Panc1 (cell line): ENCODE measurements around the gene TFDP1.

Experiments
- CTCF ChIP-seq: fragments of 450-650 bp; IDR thresholded peaks from 2 replicates; pipeline ENCODE4 v1.5.1; 2017; ENCODE audit warnings: mild to moderate bottlenecking
- POLR2AphosphoS5 ChIP-seq: IDR thresholded peaks from 2 replicates; pipeline ENCODE4 v1.6.1; 2012; ENCODE audit warnings: mild to moderate bottlenecking, low read depth, low read length, moderate library complexity
- REST ChIP-seq, 2 experiments: IDR thresholded peaks; 2 replicates each; pipeline ENCODE4 v1.6.1; 2011 to 2012; ENCODE audit warnings: low read depth in 2 of 2, control low read depth in 1 of 2, low read length in 1 of 2, mild to moderate bottlenecking in 1 of 2, moderate library complexity in 1 of 2; ENCODE audit not compliant: insufficient read depth in 1 of 2
- SIN3A ChIP-seq: IDR thresholded peaks from 2 replicates; pipeline ENCODE4 v1.6.1; 2012; ENCODE audit warnings: low read depth, mild to moderate bottlenecking, low read length, moderate library complexity, borderline replicate concordance; ENCODE audit not compliant: insufficient read depth

GRCh38 chr13:113544071-113544891 is 40.3 kb upstream of the TFDP1 start:
- TF ChIP-seq CTCF (no peak), POLR2AphosphoS5 (no peak), REST (IDR thresholded peaks at IDR 0.05; ENCODE audit: insufficient read depth in 1 of 2, low read depth in 2 of 2, low read length in 1 of 2) (no peak), SIN3A (no peak)
